HS-5 (cell line): Measurements from ENCODE around the gene PSMC5.

Experiments used
- DNase-seq: peaks from one replicate; pipeline ENCODE4 v3.0.0-alpha.2; 2012; ENCODE audit warnings: low read depth

The PSMC5 gene

GRCh38 chr17:63820963-63821561, 6.2 kb upstream of the PSMC5 start:
- DNase-seq: no peak

GRCh38 chr17:63821804-63822203, 5.4 kb upstream of the PSMC5 start:
- no peak for DNase-seq

GRCh38 chr17:63822537-63822936, 4.7 kb upstream of the PSMC5 start:
- DNase-seq: no peak

- no peak for DNase-seq
These were observed 3.4 kb upstream of the PSMC5 start for GRCh38 chr17:63823659-63824331.

- DNase-seq: no peak
These were observed 2.9 kb upstream of the PSMC5 start for GRCh38 chr17:63824362-63824761.

GRCh38 chr17:63826468-63827001, 696 bp upstream of the PSMC5 start:
- DNase-seq: no peak

- no peak for DNase-seq
These were observed 580 bp downstream of the PSMC5 start for GRCh38 chr17:63827801-63828221.

- DNase-seq: no peak
These were observed 1.7 kb downstream of the PSMC5 start for GRCh38 chr17:63828936-63829335.

GRCh38 chr17:63830278-63830677, 3.0 kb downstream of the PSMC5 start:
- no peak for DNase-seq

GRCh38 chr17:63830904-63831491, 3.8 kb downstream of the PSMC5 start:
- no peak for DNase-seq

GRCh38 chr17:63831505-63831904, 4.3 kb downstream of the PSMC5 start:
- no peak for DNase-seq

- no peak for DNase-seq
These were observed 4.8 kb downstream of the PSMC5 start for GRCh38 chr17:63832014-63832413.

- DNase-seq: no peak
These were observed 5.2 kb downstream of the PSMC5 start for GRCh38 chr17:63832455-63832854.

GRCh38 chr17:63833026-63833740, 6.0 kb downstream of the PSMC5 start:
- DNase-seq: no peak

GRCh38 chr17:63833741-63834373, 6.6 kb downstream of the PSMC5 start:
- DNase-seq: no peak

GRCh38 chr17:63834431-63835166, 7.4 kb downstream of the PSMC5 start:
- DNase-seq: no peak

GRCh38 chr17:63835167-63835720, 8.0 kb downstream of the PSMC5 start:
- no peak for DNase-seq

- DNase-seq: no peak
These were observed 9.6 kb downstream of the PSMC5 start for GRCh38 chr17:63836811-63837210.

- DNase-seq: no peak
These were observed 10.2 kb downstream of the PSMC5 start for GRCh38 chr17:63837480-63837879.

- DNase-seq: no peak
These were observed 10.8 kb downstream of the PSMC5 start for GRCh38 chr17:63837962-63838600.
